ENCODE data around the gene FAM186B. TPM values are rescaled to one million over a fixed set of nuclear protein-coding genes. Genes with fewer than 3 reads are reported as not detected.
A peak's percentile ranks its signal among the peaks of the same experiment; 100 is the strongest.

The FAM186B gene
- total and polyA plus RNA-seq, 2 of the 13 experiments (the other 11 are each of a cell fraction or from before 2014, with no cell fraction given): 0.07 to 0.20 TPM

- CTCF ChIA-PET (ENCODE audit: low intra/inter-chr PET ratio, low total read pairs): interaction anchor here (1.1 to 2.4 kb wide), 2 partner anchors 62 to 133 kb away, joined by 4 to 31 read pairs; partner anchors contain the start of gene FMNL3
- ATAC-seq (no peak), DNase-seq (ENCODE audit: low spot score) (no peak), FAIRE-seq (no peak)
- H3K4me3 ChIP-seq (replicated peaks in 1 of 3; ENCODE audit: insufficient read depth in 1 of 3, low read depth in 2 of 3, low read length in 3 of 3): no peak overlapping the region
- in situ Hi-C loops (cut with HindIII; ENCODE audit: extremely low pct_ligation_motif_present, low pct_unique_long_range_greater_than_20kb) (no loop called here), intact Hi-C loops (cut with micrococcal nuclease; ENCODE audit: unreplicated experiment) (loop anchor here (2.0 kb wide), 1 partner anchor 133 kb away; no protein-coding TSS in a partner anchor)
- H3K79me2 ChIP-seq (ENCODE audit: insufficient read depth, low read length): no peaks in the 10 kb centered on the region
- WGBS (ENCODE audit: low lambda C conversion rate): 98% methylated on average over 6 of the region's 6 CpGs
- peaks cover 0 to 1% of the 10 kb centered on the region in 2 experiments; a peak in 2 of 5 replicates for H3K36me3 ChIP-seq (replicated peaks in 1 of 2; ENCODE audit: control insufficient read depth in 1 of 2, insufficient read depth in 2 of 2, low read length in 2 of 2)
- no peak overlapping the region for H3K9ac ChIP-seq (ENCODE audit: insufficient read depth, low read depth, low read length)
- no peak overlapping the region for H2AFZ ChIP-seq (ENCODE audit: low read length)
- H3K4me2 ChIP-seq (ENCODE audit: low read depth, low read length): no peak overlapping the region
- TF ChIP-seq SRSF1 (optimal IDR thresholded peaks at IDR 0.05; ENCODE audit: low read depth, low read length) (no peak), MLX (CRISPR knock-in tag; IDR thresholded peaks at IDR 0.05) (no peak), CBX2 (IDR thresholded peaks at IDR 0.05; ENCODE audit: low read depth, low read length) (no peak), CBX2 (CRISPR knock-in tag; IDR thresholded peaks at IDR 0.05; ENCODE audit: low read depth) (no peak), ARNT2 (CRISPR knock-in tag; IDR thresholded peaks at IDR 0.05; ENCODE audit: low read depth) (no peak)
- no peak overlapping the region for H3K27ac ChIP-seq (ENCODE audit: extremely low read length, insufficient read depth, low read length)
- H3K27me3 ChIP-seq (ENCODE audit: control insufficient read depth in 1 of 2, insufficient read depth in 2 of 2, low read length in 2 of 2): no peaks in the 10 kb centered on the region; a peak in 1 of 5 replicates
- no peaks in the 10 kb centered on the region for H3K9me3 ChIP-seq (ENCODE audit: low read length)
- BruUV-seq (replicated peaks): no TSS peak
- H3K4me1 ChIP-seq (ENCODE audit: insufficient read depth, low read length): peaks cover 60% of the 10 kb centered on the region
- POLR2A ChIA-PET: no interaction called here
- H4K20me1 ChIP-seq (ENCODE audit: insufficient read depth, low read length): no peaks in the 10 kb centered on the region
These were observed 40.0 kb upstream of the FAM186B start for GRCh38 chr12:49645146-49646039.

- DNase-seq (ENCODE audit: low spot score): peak; percentile 49
- intact Hi-C loops (cut with micrococcal nuclease; ENCODE audit: unreplicated experiment) (loop anchor here (1.0 to 2.0 kb wide), 3 partner anchors 63 to 195 kb away; partner anchors contain the start of gene FMNL3), in situ Hi-C loops (cut with HindIII; ENCODE audit: extremely low pct_ligation_motif_present, low pct_unique_long_range_greater_than_20kb) (loop anchor here (5.0 kb wide), 1 partner anchor 63 kb away; the partner anchor contains the start of gene FMNL3)
- H4K20me1 ChIP-seq (ENCODE audit: insufficient read depth, low read length): no peaks in the 10 kb centered on the region
- H3K79me2 ChIP-seq (ENCODE audit: insufficient read depth, low read length): no peaks in the 10 kb centered on the region
- H3K27me3 ChIP-seq (ENCODE audit: control insufficient read depth in 1 of 2, insufficient read depth in 2 of 2, low read length in 2 of 2): no peaks in the 10 kb centered on the region; a peak in 1 of 5 replicates
- H3K4me3 ChIP-seq (replicated peaks in 1 of 3; ENCODE audit: insufficient read depth in 1 of 3, low read depth in 2 of 3, low read length in 3 of 3): no peak overlapping the region
- H3K36me3 ChIP-seq (replicated peaks in 1 of 2; ENCODE audit: control insufficient read depth in 1 of 2, insufficient read depth in 2 of 2, low read length in 2 of 2): peaks cover 0 to 1% of the 10 kb centered on the region in 2 experiments; a peak in 2 of 5 replicates
- 12% methylated on average over 2 of the region's 2 CpGs for WGBS (ENCODE audit: low lambda C conversion rate)
- no peak overlapping the region for H3K27ac ChIP-seq (ENCODE audit: extremely low read length, insufficient read depth, low read length)
- peak; percentile 66 for FAIRE-seq
- no TSS peak for BruUV-seq (replicated peaks)
- H3K9ac ChIP-seq (ENCODE audit: insufficient read depth, low read depth, low read length): no peak overlapping the region
- ChIA-PET POLR2A (no interaction called here), CTCF (ENCODE audit: low intra/inter-chr PET ratio, low total read pairs) (interaction anchor here (1.1 to 2.4 kb wide), 2 partner anchors 63 to 134 kb away, joined by 4 to 31 read pairs; partner anchors contain the start of gene FMNL3)
- no peak overlapping the region for H2AFZ ChIP-seq (ENCODE audit: low read length)
- peaks cover 52% of the 10 kb centered on the region for H3K4me1 ChIP-seq (ENCODE audit: insufficient read depth, low read length)
- ATAC-seq: peak; percentile 65
- H3K9me3 ChIP-seq (ENCODE audit: low read length): no peaks in the 10 kb centered on the region
- no peak overlapping the region for H3K4me2 ChIP-seq (ENCODE audit: low read depth, low read length)
- TF ChIP-seq FOXJ3 (CRISPR knock-in tag; IDR thresholded peaks at IDR 0.05; ENCODE audit: borderline replicate concordance) (no peak), ZKSCAN1 (IDR thresholded peaks at IDR 0.05; ENCODE audit: low read length) (no peak), MAZ (IDR thresholded peaks at IDR 0.05; ENCODE audit: borderline replicate concordance, low read depth, low read length) (no peak), MAZ (CRISPR knock-in tag; IDR thresholded peaks at IDR 0.05; ENCODE audit: low read depth) (no peak), GMEB2 (CRISPR knock-in tag; IDR thresholded peaks at IDR 0.05; ENCODE audit: low read depth) (no peak), PPARG (CRISPR knock-in tag; conservative IDR thresholded peaks at IDR 0.05) (no peak), MNT (IDR thresholded peaks at IDR 0.05) (peak; percentile 73), ARNT2 (CRISPR knock-in tag; IDR thresholded peaks at IDR 0.05; ENCODE audit: low read depth) (0 out of 2 replicates have a peak, but pooled peaks have one; percentile 22), NFYC (CRISPR knock-in tag; IDR thresholded peaks at IDR 0.05) (peak; percentile 56; the same call in 1 of the 2 replicates)
These were observed 39.2 kb upstream of the FAM186B start for GRCh38 chr12:49644620-49644994.
